Muscle layer of colon (tissue), 2 donors: ENCODE data around the gene FOXD4L6.
"Not testable (repeated sequence)": the region's sequence is repeated elsewhere in the genome, so short reads cannot be mapped to it uniquely, and the experiment has no call there.

ENCODE experiments used
- H3K27ac ChIP-seq: one replicate; pipeline ENCODE4 v1.7.0; 2013; ENCODE audit warnings: low read depth, mild to moderate bottlenecking, low read length, moderate library complexity
- H3K27me3 ChIP-seq, 2 donors: one replicate each; pipeline ENCODE4 v1.7.0; 2013; ENCODE audit warnings: low read length in 2 of 2, mild to moderate bottlenecking in 2 of 2; ENCODE audit not compliant: insufficient read depth in 2 of 2, control insufficient read depth in 1 of 2
- H3K36me3 ChIP-seq: one replicate; pipeline ENCODE4 v1.7.0; 2013; ENCODE audit warnings: mild to moderate bottlenecking, low read length; ENCODE audit not compliant: insufficient read depth
- H3K4me1 ChIP-seq: one replicate; pipeline ENCODE4 v1.7.0; 2013; ENCODE audit warnings: mild to moderate bottlenecking, low read length; ENCODE audit not compliant: insufficient read depth
- H3K4me3 ChIP-seq, 2 donors: one replicate each; pipeline ENCODE4 v1.7.0; 2013; ENCODE audit warnings: low read length in 2 of 2, low read depth in 1 of 2, mild to moderate bottlenecking in 1 of 2, moderate library complexity in 1 of 2
- H3K9ac ChIP-seq: one replicate; pipeline ENCODE4 v1.7.0; 2013; ENCODE audit warnings: low read length
- H3K9me3 ChIP-seq: one replicate; pipeline ENCODE4 v1.7.0; 2013; ENCODE audit warnings: mild to moderate bottlenecking, low read length
- donor health status: abdominal sarcoma.
- donor health status: Adenocarcinoma of cecum.

Gene FOXD4L6

GRCh38 chr9:41119311-41119710 is 9.2 kb downstream of the FOXD4L6 start:
- not testable (repeated sequence) for H3K4me1 ChIP-seq, H3K27me3 ChIP-seq, H3K4me3 ChIP-seq, H3K27ac ChIP-seq, H3K9ac ChIP-seq, H3K36me3 ChIP-seq, H3K9me3 ChIP-seq

GRCh38 chr9:41113348-41113747 is 15.1 kb downstream of the FOXD4L6 start:
- not testable (repeated sequence) for H3K36me3 ChIP-seq, H3K4me1 ChIP-seq, H3K4me3 ChIP-seq, H3K9me3 ChIP-seq, H3K27ac ChIP-seq, H3K27me3 ChIP-seq, H3K9ac ChIP-seq

- H3K27me3 ChIP-seq, result peaks cover 0 to 14% of the 10 kb centered on the region in 2 donors
- not testable (repeated sequence) for H3K4me3 ChIP-seq, H3K36me3 ChIP-seq, H3K9ac ChIP-seq, H3K27ac ChIP-seq, H3K9me3 ChIP-seq, H3K4me1 ChIP-seq
These were observed 17.1 kb downstream of the FOXD4L6 start for GRCh38 chr9:41111414-41111813.

- H3K36me3 ChIP-seq, H3K9ac ChIP-seq, H3K4me1 ChIP-seq, H3K27ac ChIP-seq, H3K4me3 ChIP-seq, H3K9me3 ChIP-seq: not testable (repeated sequence)
- peaks cover 0 to 14% of the 10 kb centered on the region in 2 donors for H3K27me3 ChIP-seq
These were observed 17.6 kb downstream of the FOXD4L6 start for GRCh38 chr9:41110913-41111312.

- not testable (repeated sequence) for H3K4me1 ChIP-seq, H3K27ac ChIP-seq, H3K36me3 ChIP-seq, H3K4me3 ChIP-seq, H3K9me3 ChIP-seq, H3K9ac ChIP-seq
- peaks cover 0 to 14% of the 10 kb centered on the region in 2 donors for H3K27me3 ChIP-seq
These were observed 19.2 kb downstream of the FOXD4L6 start for GRCh38 chr9:41109253-41109652.

- not testable (repeated sequence) for H3K4me1 ChIP-seq, H3K27ac ChIP-seq, H3K36me3 ChIP-seq, H3K9ac ChIP-seq, H3K4me3 ChIP-seq, H3K9me3 ChIP-seq
- H3K27me3 ChIP-seq, result peaks cover 0 to 14% of the 10 kb centered on the region in 2 donors
These were observed 19.7 kb downstream of the FOXD4L6 start for GRCh38 chr9:41108816-41109215.

- H3K9me3 ChIP-seq, H3K36me3 ChIP-seq, H3K27ac ChIP-seq, H3K4me3 ChIP-seq, H3K4me1 ChIP-seq, H3K9ac ChIP-seq: not testable (repeated sequence)
- H3K27me3 ChIP-seq, result peaks cover 0 to 14% of the 10 kb centered on the region in 2 donors
These were observed 21.9 kb downstream of the FOXD4L6 start for GRCh38 chr9:41106472-41107116.

- not testable (repeated sequence) for H3K4me1 ChIP-seq, H3K36me3 ChIP-seq, H3K9me3 ChIP-seq, H3K27ac ChIP-seq, H3K4me3 ChIP-seq, H3K9ac ChIP-seq
- peaks cover 0 to 14% of the 10 kb centered on the region in 2 donors for H3K27me3 ChIP-seq
These were observed 22.8 kb downstream of the FOXD4L6 start for GRCh38 chr9:41105557-41106253.

GRCh38 chr9:41104542-41104941 is 23.9 kb downstream of the FOXD4L6 start:
- H3K27ac ChIP-seq, H3K9ac ChIP-seq, H3K4me3 ChIP-seq, H3K4me1 ChIP-seq, H3K36me3 ChIP-seq, H3K9me3 ChIP-seq: not testable (repeated sequence)
- peaks cover 0 to 14% of the 10 kb centered on the region in 2 donors for H3K27me3 ChIP-seq

- H3K27me3 ChIP-seq, H3K4me3 ChIP-seq, H3K4me1 ChIP-seq, H3K36me3 ChIP-seq, H3K9me3 ChIP-seq, H3K27ac ChIP-seq, H3K9ac ChIP-seq: not testable (repeated sequence)
These were observed 28.0 kb downstream of the FOXD4L6 start for GRCh38 chr9:41100508-41100907.

GRCh38 chr9:41098759-41099158 is 29.7 kb downstream of the FOXD4L6 start:
- not testable (repeated sequence) for H3K9ac ChIP-seq, H3K27me3 ChIP-seq, H3K36me3 ChIP-seq, H3K4me3 ChIP-seq, H3K4me1 ChIP-seq, H3K27ac ChIP-seq, H3K9me3 ChIP-seq

GRCh38 chr9:41095060-41095459 is 33.4 kb downstream of the FOXD4L6 start:
- H3K4me3 ChIP-seq, H3K27me3 ChIP-seq, H3K9me3 ChIP-seq, H3K9ac ChIP-seq, H3K36me3 ChIP-seq, H3K27ac ChIP-seq, H3K4me1 ChIP-seq: not testable (repeated sequence)
